Bronchus fibroblast of lung (primary cell): ENCODE measurements around the gene SMOC2. TPM values are rescaled to one million over a fixed set of nuclear protein-coding genes. Genes with fewer than 3 reads are reported as not detected.

Experiments
- total RNA-seq: library from RNA; depleted of rRNA; stranded (reverse); fragments of >200 nt; gene quantifications from 2 replicates; pipeline ENCODE4 v1.2.3, GENCODE V29; 2015

SMOC2 gene
- not detected in 2 replicates for total RNA-seq

GRCh38 chr6:168440520-168441433, at the start of gene SMOC2:
SMOC2 (plus strand) TSS chr6:168441184; CDS start chr6:168441371, 187 bp downstream.

Other genes with a start within 250 kb of the SMOC2 start
- 0.15 TPM in 1 of 2 replicates, not detected in the other for gene DACT2, start 121.4 kb upstream of the SMOC2 start, total RNA-seq